HG03521 (cell line): ENCODE results near the gene KDM3A.

Experiments used
- ATAC-seq: cut with Tn5 transposase; IDR thresholded peaks from one replicate; pipeline ENCODE4 v1.9.1; 2021; ENCODE audit warnings: mild to moderate bottlenecking, moderate library complexity; ENCODE audit not compliant: unreplicated experiment

The KDM3A gene

GRCh38 chr2:86513948-86514660, 72.9 kb downstream of the KDM3A start:
- no peak for ATAC-seq

DNA sequence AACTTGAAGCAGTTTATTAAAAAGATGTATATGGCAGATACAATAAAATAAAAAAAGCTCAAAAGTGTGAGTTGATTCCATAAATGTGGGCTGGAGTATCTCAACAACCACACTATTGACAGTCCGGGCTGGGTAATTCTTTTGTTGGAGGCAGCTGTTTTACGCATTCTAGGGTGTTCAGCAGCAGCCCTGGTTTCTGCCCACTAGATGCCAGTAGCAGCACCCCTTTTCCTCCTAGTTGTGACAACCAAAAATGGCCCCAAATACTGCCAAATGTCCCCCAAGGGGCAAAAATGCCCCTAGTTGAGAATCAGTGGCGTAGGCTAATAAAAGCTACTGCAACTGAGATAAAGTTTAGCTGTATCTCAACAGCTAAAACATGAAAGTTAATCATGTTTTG, 77.3 kb downstream of the KDM3A start:
- no peak for ATAC-seq

DNA sequence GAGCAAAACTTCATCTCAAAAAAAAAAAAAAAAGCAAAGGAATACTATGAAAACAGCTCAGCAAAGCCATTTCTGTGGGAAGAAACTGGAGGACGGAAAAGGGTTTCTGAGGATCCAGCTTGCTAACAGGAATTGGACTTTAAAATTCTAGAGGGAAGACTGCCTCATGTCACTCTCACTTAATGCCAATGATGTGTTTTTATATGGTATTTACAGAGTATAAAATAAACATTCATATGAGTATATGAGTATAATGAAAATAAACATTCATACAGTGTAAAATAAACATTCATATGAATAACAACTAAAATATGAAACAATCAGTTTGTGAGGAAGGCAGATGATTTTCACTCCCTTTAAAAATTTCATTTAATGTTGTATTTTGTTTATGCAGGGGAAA, 78.2 kb downstream of the KDM3A start:
- no peak for ATAC-seq

- ATAC-seq, result no peak
Observed at GRCh38 chr2:86520153-86520552, 79.0 kb downstream of the KDM3A start.

GRCh38 chr2:86521922-86522321, 80.8 kb downstream of the KDM3A start:
- no peak for ATAC-seq

GRCh38 chr2:86522711-86523110, 81.5 kb downstream of the KDM3A start:
- ATAC-seq, result no peak

GRCh38 chr2:86523491-86523890, 82.3 kb downstream of the KDM3A start:
- no peak for ATAC-seq

DNA sequence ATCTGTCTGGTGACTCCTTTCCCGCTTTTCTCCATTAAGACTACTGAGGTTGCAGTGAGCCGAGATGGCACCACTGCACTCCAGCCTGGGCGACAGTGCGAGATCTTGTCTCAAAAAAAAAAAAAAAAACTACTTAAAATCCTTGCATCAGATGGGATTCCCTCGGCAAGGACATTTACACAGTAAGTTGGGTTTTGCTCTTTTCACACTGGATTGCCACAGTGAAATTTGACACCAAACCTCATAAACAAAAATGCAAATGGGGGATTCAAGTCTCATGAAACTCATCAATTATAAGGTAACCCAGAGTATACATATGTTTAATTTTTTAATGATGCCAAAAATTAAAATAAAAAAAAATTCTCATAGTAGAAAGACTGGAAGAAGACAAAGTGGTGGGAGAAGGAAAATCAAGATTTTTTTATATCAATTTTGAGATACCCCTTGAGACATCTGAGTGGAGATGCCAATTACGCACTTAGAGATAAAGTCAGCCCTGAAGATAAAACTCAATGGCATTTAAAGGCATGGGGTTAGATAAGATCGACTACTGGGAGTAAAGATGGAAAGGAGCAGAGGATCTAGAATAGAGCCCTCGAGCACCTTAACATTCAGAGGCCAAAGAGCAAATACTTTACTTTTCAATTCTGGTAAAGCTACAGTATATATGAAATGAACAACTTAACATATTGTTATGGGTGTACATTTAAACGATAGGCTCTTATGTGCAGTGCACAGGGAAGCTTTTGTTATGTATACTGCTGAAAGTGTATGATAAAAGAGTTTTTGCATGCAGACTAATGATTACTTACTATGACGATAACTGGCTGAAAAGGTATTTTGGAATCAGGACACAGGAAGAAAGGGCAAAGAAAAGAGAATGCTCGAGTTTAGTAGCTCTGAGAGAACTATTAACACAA, 84.5 kb downstream of the KDM3A start:
- ATAC-seq, result no peak

DNA sequence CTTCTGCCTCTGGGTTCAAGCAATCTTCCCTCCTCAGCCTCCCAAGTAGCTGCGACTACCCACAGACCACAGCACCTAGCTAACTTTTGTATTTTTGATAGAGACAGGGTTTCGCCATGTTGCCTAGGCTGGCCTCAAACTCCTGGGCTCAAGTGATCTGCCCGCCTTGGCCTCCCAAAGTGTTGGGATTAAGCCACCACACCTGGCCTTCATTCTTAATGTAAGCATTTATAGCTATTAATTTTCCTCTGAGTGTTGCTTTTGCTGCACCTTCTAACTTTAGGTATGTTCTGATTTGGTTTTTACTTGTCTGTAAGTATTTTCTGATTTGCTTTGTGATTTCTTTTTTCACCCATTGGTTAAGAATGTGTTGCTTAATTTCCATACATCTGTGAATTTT, 92.4 kb downstream of the KDM3A start:
- no peak for ATAC-seq

DNA sequence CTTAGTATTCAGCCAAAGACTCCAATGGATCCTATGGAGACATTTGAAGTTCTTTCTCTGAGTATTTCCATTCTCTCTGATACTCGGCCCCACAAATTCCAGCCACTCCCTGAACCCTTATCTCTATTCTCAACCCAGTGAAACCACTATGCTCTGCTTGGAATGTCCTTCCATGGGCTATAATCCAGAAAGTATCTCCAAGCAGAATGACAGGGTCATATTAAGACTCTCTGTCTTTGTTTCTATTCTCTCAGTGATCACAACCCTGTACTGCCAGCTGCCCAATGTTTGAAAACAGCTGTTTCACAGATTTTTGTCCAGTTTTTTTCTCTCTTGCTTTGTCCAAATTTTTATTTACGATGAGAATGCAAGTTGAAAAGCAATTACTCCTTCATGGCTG, 100.2 kb downstream of the KDM3A start:
- ATAC-seq, result no peak
